Myocyte (in vitro differentiated cells): ENCODE data around the gene TAF4. TPM values are rescaled to one million over a fixed set of nuclear protein-coding genes. Genes with fewer than 3 reads are reported as not detected.

Experiments used
- DNase-seq: peaks from one replicate; pipeline ENCODE4 v3.0.0-alpha.2; 2012; ENCODE audit warnings: low read depth
- total RNA-seq: library from RNA; depleted of rRNA; stranded (reverse); fragments of >200 nt; gene quantifications from 2 replicates; pipeline ENCODE4 v1.2.3, GENCODE V29; 2014

TAF4 gene
- total RNA-seq, 1 donor from 2014 or later = 6.4 TPM

DNA sequence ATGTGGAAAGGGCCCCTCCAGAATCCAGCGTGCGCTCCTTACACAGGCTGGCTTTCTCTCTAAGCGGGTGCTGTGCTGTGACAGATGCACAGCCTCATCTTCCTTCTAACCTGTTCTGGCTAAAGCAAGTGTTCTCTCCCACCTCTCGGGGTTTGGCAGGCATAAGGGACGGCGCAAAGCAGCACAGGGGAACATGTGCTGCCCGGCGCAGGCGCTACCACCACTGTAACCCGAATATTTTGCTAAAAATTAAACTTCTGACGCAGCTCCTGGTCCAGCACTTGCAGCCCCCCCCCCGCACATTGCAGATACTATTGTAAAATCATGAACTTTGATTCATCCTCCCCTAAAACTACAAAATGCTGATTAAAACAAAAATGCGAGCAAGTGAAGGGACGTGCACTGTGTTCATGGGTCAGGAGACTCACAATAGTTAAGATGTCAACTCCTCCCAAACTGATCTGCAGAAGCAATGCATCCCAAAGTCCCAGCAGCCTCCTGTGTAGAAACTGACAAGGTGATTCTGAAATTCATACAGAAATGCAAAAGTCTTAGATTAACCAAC, 43.0 kb downstream of the TAF4 start:
- no peak for DNase-seq

DNA sequence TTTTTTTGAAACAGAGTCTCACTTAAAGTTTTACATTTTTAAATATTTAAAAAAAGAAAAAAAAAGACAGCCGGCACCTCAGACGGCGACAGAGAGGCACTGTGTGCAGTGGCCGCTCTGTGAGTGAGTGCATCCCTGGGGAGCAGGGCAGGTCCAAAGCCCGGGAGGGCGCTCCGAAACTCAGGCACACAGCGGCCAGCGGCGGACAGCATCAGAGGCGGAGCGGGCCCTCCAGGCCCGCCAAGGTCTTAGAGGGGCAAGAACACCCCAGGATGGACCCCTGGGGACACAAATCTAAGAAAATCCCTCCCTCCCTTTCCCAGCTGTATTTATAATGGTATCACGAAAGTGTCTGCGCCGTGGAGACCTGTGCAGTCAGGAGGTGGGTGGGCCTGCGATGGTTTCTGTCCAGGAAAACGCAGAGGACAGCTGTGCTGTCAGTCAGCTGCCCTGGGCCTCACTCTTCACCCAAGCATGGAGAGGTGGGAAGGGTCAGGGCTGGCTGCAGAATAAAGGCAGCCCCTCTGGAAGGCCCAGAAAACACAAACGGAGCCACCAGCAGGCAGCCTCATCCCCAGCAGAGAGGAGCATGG, 43.8 kb downstream of the TAF4 start:
- DNase-seq = no peak

DNA sequence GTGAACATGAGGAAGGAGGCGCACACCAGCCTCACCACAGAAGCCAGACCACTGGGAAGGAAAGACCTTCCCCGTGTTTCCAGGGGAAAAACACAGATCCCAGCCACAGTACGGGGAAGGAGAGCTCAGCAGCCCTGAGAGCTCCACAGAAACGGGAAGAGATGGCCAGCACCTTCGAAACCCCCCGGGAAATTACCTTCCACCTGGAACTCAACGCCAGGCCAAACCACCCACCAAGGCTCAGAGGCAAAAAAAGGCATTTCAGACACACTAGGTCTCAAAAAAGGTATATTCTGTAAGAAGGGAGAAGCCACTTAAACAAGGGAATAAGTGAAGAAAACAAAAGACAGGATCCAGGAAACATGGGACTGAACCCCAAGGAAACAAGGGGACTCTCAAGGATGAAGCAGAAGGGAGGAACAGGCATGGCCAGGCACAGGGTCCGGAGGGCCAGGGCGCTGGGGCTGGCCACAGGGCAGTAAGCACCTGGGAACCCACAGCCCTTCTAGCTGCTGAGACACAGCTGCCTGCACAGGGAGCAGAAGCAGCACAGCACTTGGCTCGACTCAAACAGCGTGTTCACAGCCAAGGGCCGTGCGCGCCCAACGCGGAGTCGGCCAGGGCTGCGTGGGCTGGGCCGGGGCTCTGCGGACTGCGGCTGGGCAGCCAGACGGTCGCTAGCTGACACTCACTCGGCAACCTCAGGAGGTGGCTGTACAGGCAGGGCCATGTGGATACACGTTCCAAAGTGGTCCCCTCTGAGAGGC, 44.6 kb downstream of the TAF4 start:
- DNase-seq = no peak

DNA sequence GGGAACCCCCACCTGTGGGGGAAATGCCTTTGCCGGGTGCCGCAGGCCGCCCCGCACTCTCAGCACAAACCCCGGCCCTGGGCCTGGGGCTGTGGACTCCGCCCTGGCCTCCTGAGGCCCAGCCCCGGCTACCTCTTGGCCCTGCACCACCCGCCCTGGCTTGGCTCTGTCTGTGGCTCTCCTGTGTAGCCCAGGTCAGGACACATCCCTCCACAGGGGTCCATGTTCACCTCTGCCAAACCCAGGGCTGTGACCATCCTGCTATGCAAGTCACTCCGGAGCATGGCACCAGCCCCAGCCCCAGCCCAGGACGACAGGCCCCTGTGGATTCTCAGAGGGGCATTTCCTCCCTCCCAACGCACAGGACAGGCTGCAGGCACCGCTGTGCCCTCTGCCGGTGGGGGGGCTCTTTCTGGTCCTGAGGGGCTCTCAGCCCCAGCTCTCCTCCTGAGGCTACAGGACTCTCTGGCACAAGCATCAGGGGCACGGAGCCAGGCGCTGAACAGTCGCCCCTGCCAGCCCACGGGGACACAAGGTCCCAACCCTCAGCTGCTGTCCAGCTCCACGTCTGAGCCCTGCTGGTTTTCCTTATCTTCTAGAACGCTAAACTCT, 45.7 kb downstream of the TAF4 start:
- DNase-seq = no peak

DNA sequence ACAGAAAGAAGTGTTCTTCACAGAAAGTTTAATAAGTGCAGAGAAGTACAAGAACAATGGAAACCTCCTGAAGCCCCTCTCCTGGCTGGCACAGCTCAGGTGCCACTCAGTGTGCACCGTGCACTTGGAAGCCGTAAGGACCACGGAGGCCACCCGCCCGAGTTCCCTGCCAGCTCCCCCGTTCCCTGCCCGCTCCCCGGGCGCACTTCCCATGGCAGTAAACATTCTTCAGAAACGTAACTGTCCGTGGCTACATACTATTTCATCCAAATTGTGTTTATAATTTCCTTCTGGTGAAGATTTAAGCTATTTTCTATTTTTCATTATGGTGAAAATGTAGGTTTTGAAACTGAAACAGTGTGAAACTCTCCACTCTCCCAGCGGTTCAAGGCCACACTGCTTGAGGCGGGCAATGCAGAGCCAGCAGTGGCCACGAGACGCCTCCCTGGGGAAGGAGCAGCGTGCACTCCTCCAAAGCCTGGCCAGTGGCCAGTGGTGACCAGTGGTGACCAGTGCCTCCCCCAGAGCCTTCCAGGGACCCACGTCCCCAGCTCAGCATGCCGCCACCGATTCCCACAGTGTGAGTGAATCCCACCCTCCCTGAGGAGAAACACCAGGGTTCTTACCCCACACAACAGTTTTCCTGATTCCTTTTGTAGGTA, 46.4 kb downstream of the TAF4 start:
- peak; percentile 29 for DNase-seq

DNA sequence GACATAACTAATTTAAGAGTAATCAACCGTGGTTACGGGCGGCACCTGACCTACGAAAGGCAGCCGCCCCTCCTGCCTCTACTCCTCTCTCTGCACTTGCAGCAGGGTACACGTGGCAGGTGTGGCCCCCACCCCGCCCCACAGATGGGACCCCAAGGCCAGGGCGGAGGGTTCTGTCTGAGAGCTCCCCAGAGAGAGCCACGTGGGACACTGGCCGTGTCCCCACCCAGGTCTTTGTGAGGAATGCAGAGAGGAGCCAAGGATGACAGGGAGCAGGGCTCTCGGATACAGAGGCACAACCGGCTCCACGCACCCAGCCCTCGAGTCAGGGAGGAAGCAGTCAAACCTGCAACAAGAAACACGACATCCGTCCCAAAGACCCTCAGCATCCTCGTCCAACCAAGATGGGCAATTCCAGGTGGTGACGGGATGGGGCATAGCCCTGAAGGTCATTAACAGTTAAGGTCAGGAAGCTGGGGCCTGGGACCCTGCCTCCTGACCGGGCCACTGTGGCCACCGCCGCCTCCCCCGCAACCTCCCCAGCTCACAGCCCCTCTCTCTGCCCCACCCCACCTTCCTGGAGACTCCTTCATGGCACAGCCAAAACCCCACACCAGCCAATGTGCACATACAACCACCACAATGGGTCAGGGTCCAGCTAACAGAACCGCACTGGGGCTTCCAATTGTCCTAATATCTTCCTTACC, 47.1 kb downstream of the TAF4 start:
- DNase-seq = no peak

DNA sequence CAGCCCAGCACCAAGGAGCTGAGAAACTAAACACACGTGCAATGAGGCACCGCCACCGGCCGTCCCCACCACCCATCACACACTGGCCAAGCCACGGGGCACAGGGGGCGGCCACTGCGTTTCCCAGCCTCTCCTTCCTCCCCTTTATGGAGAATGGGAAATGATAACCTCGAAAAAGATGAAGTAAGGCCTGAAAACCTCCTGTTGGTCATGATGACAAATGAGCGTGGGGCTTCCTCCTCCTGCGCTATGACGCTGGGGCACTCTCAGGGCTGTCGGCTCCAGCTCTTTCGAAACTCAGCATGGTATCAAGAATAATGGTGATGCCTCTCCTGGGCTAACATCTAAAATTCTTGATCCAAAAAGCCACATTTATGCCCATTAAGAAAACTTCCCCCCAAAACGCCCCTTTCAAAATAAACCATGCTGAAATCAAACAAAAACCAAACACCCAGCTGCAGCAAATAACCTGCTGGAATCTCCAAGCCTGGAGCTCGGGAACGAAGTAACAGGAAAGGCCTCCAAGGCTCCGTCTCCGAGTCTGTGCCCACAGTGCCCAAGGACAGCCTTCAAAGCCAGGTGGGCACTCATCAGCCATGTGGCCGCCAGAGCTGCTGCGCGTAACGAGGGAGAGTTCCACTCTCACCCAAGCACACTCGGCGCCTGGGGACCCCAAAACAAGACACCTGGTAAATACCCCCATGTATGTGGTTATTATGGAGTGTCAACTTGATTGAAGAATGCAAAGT, 50.0 kb downstream of the TAF4 start:
- no peak for DNase-seq

DNA sequence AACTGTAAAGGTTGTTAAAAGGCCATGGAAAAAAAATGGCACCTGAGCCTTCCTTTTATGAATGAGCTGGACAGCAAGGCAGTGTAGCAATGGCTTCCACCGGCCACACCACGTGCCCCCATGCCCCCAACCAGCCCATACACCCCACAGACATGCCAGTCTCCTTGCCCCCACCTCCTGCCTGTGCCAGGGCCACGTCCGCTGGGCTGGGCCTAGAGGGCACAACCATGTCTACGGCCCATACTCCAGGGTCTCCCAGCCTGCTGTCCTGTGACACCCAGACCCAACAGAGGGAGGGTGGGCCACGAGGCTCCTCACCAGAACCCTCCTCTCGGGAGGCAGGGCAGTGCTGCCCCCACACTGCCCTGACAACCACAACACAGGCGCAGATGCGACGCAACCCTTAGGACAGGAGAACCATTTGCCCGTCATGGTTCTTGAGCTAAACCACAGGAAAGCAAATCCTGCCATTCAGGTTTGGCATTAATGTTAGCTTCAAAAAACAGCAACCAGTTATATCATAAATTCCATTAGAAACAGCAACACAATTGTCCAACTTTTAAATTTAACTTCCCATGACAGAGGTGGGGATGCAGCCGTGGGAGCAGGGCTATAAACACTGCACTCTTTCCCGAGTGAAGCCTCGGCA, 50.7 kb downstream of the TAF4 start:
- DNase-seq = no peak

DNA sequence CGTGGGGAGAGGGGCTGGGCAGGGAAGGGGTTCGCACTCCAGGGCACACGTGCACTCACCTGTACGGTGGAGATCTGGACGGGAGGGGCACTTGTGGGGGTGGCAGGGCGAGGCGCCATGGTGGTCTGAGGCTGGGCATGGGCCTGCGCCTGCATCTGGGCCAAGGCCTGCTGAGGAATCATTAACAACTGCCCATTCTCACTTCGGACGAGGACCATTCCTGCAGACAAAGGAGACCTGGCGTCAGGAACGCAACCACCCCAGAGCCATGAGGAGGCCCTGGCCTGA, 51.2 kb downstream of the TAF4 start:
- no peak for DNase-seq

DNA sequence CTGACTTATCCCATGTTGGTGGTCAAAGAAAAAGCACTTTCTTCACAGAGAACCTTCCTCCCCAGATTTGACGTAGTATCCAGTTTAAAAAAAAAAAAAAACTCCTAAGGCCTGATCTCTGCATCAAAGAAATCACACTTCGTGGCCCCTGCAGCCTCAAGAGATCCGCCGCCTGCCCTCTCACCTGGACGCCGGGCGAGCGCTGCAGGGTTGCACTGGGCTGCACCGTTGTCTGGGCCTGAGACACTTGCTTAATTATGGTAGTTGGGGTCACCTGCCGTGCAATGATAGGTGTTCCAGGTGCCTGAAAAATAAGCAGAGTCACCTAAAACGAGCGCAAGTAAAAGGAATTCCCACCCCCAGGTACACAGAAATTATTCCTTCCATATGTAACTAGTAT, 53.0 kb downstream of the TAF4 start:
- no peak for DNase-seq

DNA sequence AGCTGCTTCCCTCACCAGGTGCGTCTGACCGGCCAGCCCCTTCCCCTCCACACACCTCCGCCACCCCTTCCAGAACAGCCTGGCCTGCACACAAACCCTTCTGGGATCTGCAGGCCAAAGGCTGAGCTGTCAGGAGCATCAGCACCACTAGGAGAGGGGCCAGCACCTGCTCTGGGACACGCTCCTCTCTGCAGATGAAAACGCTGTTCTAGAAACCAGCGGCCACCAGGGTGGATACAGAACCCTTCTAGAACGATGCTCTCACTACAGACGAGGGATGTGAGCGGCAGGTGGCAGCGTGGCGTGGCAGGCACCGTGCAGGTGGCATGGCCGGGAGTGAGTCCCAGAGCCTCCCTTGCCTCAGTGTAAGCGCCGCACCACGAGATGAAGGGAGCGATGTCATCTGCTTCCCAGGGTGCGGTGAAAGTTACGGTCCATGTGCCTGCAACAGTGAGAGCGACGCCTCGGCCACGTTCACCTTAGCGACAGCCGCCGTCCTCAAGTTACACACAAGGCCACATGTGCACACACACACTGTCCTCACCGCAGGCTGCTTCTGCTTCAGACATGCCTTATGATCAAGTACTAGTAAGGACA, 53.6 kb downstream of the TAF4 start:
- no peak for DNase-seq

DNA sequence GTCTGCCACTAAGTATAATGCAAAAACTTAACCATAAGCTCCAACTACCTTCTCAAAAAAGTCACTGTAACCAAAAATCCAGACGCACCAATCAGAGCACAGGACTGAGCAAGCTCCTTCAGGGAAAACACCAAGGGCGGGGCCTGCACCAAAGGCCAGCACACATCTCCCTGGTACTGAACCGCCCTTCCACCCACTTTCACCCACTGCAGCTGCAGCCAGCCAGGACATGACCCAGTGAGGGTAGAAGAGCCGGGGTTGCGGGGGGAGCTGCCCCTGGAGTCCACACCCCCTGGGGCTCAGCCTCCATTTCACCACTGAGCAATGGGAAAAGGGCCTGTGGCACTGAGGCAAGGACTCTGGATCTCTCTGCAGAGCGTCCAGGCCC, 54.3 kb downstream of the TAF4 start:
- DNase-seq = no peak

DNA sequence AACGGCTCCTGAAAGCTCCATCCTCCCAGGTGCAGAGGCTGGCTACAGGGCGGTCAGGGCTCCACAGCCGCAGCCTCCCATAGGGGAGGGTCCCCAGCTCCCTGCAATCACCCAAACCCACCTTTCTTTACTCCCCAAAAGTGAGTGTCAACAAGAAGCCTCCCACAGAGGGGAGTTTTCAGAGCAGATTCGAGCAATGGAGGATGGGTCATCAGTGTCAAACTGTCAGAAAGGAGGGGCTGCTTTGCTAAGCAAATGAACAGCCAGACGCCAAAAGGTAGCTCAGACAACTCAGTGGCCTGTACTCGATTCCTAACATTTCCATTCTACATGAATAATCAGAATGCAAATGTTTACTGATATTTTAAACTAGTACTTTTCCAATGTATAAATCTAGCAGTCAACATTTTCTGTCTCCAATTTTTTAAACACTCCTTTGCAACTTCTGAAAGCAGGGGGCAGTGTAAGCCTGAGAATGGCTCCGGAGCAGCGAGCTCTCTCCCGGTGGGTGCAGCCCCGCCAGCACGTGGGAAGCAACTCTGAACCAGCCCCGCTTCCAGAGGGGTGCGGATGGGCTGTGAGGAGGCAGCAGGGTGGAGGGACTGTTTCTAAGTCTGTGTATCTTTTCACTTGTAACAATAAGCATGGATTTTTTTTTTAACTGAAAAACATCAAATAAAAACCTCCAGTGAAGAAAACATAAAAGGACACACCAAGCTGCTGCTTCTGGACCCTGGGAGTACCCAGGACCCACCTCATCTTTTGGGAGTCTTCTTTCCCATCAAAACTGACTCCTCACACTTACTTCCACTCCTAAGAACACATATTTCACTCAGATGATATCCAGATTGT, 54.9 kb downstream of the TAF4 start:
- DNase-seq = peak; percentile 62

DNA sequence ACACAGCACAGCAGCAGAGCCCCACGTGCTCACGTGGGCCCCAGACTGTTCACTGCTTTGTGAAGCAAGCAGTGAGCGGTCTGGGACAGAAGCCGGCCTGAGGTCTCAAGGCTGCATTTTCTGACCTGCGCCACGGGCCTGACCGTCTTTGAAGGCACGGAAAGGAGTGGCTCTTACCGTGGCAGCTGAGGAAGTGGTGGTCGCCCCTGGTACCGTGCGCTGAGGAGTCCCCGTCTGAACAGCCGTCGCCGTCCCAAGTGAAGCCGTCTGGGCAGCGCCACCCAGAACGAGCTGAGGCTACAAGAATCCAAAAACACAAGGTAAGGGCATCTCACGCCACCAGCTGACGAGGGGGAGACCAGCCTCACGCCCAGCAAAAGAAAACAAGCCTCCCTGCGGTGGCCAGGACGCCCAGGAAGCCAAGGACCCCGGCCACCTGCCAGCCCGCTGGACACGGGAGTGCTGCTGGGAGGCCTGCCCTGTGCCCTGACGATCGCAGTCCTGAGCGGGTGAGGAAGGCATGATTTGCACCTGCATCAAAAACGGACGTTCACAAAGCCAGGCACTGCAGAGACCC, 55.7 kb downstream of the TAF4 start:
- no peak for DNase-seq

DNA sequence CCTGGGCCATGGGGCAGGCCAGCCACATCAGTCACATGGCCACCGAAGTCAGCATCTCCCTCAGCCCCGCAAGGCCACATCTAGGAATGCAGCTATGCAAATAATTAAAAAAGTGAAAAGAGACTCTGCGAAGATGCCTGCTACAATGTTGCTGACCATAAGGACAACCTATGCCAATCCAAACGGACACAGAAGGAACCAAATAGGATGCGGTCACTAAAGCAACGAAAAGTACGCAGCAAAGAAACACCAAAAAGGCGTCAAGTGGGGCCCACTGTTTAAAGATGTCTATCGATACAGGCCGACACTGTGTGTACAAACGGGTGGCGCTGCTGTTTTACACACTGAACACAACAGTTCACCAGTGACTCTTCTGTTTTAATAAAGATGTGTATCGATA, 56.4 kb downstream of the TAF4 start:
- no peak for DNase-seq

DNA sequence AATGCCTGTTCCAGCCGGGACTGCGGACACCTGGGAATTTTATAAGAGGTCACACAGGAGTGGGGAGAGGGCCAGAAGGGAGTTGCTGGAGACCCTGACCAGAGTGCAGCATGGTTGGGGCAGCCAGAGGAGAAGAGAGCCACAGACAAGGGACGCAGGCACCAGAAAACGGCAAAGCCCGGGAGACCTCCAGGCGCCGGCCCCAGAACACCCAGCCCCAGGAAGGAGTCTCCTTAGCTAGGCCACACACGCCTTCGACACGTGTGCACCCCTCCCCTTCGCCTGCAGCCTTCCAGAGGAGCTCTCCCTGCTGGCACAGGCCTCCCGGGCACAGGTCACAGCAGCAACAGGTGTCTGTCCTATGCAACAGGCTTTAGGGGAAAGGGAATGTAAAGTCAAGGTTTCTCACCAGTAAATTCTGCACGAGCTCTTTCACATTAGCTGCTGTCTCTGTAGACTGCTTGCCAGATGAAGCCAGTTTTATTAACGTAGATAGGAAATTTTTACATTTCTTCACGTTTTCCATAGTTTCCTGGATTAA, 57.0 kb downstream of the TAF4 start:
- DNase-seq = no peak

DNA sequence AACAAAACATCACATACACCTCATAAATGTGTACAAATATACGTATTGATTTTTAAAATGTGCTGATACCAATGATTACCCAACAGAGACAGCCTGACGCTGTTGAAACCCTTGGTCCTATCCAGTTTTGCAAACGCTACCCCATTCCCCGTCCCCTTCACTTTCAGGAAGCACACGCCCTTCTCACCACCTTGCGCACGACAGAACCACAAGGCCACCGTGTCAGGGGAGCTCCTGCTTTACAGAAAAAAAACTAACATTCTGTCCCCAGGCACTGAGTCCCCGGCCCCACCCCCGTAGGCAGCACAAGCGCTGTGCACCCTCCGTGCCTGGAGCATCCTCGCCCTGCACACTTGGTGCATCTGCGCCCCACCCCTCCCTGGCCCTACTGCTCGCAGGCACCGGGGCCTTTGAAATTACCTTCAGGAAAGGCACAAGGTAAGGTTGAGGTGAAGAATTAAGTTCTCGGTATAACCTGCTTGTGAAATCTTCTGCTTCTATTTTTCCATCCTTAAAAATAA, 58.5 kb downstream of the TAF4 start:
- no peak for DNase-seq

DNA sequence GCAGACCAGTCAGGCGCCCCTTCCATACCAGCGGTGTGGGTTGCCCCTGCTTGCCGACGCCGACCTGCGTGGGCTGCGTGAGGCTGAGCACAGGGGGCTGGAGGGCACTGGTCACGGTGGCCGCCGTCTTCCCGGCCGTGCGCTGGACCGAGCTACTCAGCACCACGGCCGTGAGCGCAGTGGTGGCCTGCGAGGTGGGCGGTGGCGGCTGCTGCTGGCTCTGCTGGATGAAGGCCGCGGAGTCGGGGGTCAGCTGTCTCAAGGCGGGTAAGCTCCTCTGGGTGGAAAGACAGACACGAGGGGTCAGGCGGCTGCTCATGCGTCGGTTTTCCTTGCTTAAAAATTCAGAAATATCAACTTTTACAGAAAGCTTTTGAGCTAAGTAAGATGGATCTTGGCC, 59.2 kb downstream of the TAF4 start:
- DNase-seq = no peak
